GM18511 (cell line): Measurements from ENCODE around the gene AOC3.
"Not testable (repeated sequence)": the region's sequence is repeated elsewhere in the genome, so short reads cannot be mapped to it uniquely, and the experiment has no call there.

Experiments used
- ATAC-seq: cut with Tn5 transposase; IDR thresholded peaks from one replicate; pipeline ENCODE4 v1.9.1; 2021; ENCODE audit warnings: mild to moderate bottlenecking, moderate library complexity; ENCODE audit not compliant: unreplicated experiment

Gene AOC3

DNA sequence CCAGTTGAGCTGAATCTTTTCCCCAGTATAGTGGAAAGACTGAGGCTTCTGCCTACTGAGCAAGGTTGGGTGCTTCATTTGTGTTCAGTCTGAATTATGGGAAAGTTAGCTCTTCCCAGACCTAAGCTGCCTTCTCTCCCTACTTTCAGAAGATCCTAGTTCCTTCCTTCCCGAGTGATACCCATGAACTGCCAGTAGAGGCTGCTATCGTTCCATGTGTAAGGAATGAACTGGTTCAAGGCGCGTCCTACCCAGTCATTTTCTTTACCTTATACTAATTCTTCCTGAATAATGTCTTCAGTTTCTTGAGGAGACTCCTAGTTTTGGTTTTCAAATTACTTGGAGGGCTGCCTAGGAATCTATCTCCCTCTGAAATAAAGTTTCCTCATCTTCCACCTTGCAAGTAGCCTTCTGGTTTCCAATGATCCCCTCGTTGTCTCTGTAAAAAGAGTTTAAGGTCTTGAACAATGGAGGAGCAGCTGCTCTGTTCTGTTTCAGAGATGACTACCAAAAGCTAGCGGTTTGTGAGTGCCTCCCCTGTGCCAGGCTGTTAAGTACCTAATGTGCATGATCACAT, 7.6 kb upstream of the AOC3 start:
- ATAC-seq, result no peak

DNA sequence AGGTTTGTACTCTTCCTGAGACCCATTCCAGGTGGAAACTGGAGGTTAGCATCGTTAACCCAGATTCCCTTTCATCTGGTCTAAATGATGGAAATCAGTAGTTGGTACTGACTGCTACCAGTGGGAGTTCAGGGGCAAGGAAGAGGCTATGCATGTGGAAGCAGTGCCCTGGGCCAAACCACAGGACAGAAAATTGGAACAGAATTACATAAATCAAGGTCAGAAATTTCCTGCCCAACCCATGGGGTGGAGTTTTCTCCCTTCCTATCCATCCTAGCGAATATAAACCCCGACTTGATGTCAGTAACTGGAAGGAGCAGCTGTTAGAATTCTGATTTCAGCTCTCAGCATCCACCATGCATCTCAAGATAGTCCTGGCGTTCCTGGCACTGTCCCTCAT, 6.7 kb upstream of the AOC3 start, which contains the start of gene AOC2:
Gene AOC2, plus strand, starts transcription at position 310 of the 400 bp plus-strand sequence. Its CDS starts 47 bp downstream, at position 357.
- no peak for ATAC-seq

DNA sequence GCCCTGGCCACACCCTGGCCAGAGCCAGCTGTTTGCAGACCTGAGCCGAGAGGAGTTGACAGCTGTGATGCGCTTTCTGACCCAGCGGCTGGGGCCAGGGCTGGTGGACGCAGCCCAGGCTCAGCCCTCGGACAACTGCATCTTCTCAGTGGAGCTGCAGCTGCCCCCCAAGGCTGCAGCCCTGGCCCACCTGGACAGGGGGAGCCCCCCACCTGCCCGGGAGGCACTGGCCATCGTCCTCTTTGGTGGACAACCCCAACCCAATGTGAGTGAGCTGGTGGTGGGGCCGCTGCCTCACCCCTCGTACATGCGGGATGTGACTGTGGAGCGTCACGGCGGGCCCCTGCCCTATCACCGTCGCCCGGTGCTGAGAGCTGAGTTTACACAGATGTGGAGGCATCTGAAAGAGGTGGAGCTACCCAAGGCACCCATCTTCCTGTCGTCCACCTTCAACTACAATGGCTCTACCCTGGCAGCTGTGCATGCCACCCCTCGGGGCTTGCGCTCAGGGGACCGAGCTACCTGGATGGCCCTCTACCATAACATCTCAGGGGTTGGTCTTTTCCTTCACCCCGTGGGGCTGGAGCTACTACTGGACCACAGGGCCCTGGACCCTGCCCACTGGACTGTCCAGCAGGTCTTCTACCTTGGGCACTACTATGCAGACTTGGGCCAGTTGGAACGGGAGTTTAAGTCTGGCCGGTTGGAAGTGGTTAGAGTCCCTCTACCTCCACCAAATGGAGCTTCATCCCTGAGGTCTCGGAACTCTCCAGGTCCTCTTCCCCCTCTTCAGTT, 6.0 kb upstream of the AOC3 start:
- no peak for ATAC-seq

DNA sequence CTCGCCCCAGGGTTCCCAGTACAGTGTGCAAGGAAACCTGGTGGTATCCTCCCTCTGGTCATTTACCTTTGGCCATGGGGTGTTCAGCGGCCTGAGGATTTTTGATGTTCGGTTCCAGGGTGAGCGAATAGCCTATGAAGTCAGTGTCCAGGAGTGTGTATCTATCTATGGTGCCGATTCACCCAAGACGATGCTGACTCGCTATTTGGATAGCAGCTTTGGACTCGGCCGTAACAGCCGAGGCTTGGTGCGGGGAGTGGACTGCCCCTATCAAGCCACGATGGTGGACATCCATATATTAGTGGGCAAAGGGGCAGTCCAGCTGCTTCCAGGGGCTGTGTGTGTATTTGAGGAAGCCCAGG, 5.5 kb upstream of the AOC3 start:
- no peak for ATAC-seq

DNA sequence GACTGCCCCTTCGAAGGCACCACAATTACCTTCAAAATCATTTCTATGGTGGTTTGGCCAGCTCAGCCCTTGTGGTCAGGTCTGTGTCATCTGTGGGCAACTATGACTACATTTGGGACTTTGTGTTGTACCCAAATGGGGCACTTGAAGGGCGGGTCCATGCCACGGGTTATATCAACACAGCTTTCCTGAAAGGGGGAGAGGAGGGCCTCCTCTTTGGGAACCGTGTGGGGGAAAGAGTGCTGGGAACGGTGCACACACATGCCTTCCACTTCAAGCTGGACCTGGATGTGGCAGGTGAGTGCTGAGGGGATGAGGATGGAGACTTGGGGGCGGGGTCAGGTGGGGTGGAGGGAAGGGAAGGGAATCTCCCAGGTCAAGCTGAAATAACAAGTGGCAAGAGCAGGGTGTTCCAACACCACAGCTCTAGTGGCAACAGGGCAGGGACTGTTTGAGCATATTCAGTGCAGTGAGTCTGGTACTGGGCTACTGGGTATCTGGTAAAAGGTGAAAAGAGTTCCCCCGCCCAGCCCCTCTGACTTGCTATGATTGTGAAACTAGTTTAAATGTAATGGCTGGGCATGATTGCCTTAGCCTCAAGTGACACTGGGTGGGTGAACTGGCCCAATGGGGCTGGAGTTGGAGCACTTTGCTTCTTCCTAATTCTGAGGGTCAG, 4.9 kb upstream of the AOC3 start:
- ATAC-seq, result no peak

DNA sequence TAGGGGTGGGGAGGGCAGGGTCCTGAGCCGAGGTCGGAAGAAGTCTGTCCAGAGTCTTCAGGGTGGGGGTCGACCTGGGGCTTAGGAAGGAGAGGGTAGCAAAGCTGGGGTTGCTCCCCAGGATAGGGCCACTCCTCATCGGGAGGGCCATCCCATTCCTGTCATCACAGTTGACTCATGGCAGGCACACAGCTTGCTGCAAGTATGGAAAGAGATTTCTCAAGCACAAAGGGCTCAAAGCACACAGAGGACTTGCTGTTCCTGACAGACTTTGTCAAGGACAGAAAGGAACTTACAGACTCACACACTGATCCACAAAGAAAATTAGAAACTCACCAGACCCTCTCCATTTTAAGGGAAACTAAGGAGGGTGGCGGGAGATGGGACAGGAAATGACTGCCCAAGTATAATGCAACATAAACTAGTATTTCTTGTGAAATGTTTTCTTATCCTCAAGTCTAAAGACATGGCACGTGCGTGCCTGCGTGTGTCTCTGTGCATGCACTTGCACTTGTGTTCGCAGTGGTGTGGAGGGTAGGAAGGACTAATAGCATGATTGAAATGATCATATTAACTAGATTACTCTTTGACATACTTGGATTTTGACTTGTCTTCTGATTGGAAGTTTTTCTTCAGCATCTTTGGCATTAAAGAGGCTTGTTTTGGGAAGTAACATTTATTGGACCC, 4.3 kb upstream of the AOC3 start:
- ATAC-seq, result no peak

DNA sequence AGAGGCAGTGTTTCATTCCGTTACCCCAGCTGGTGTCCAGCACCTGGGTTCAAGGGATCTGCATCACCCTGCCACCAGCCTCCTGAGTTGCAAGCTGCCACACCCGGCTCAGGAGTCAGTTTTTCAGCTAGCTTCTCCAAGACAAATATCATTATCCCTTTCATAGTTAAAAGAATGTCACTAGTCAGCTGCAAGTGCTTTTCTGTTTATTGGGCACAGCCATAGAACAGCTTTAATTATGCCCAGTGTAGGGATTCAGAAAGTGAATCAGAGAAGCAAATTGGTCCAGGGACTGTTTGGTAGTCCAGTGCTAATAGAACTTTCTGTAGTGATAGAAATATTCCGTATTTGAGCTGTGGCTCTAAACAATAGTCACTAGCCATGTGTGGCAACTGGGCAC, 2.9 kb upstream of the AOC3 start:
- no peak for ATAC-seq

DNA sequence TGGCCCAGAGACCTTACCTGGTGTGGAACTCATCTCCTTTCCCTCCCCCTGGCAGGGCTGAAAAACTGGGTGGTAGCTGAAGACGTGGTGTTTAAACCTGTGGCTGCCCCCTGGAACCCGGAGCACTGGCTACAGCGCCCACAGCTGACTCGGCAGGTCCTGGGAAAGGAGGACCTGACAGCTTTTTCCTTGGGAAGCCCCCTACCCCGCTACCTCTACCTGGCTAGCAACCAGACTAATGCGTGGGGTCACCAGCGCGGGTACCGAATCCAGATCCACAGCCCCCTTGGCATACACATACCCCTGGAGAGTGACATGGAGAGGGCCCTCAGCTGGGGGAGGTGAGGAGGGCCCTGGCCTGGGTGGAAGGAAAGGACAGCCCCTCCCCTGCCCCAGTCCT, 2.0 kb upstream of the AOC3 start:
- no peak for ATAC-seq

DNA sequence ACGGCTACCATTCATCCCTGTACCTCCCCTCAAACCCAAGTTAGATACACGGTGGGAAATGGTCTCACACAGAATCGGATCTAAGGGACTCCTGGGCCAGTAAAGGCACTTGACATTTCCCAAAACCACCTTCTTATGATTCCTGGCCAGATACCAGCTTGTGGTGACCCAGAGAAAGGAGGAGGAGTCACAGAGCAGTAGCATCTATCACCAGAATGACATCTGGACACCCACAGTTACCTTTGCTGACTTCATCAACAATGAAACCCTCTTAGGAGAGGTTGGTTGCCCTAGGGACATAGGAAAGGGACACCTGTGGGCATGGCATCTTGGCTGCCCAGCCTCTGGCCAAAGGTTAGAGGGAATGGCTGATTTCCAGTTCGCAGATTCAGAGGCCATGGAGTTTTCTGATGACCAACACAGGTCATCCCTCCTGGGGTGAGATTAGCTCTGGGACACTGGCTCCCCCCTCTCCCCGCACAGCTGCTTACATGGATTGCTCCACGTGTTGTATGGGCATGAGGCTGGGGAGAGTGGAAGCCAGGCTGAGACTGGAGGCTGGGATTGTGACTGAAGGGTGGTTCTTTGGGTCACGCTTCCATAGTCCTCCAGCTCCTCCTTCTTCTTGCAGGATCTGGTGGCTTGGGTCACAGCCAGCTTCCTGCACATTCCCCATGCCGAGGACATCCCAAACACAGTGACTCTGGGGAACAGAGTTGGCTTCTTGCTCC, 1.4 kb upstream of the AOC3 start:
- no peak for ATAC-seq

DNA sequence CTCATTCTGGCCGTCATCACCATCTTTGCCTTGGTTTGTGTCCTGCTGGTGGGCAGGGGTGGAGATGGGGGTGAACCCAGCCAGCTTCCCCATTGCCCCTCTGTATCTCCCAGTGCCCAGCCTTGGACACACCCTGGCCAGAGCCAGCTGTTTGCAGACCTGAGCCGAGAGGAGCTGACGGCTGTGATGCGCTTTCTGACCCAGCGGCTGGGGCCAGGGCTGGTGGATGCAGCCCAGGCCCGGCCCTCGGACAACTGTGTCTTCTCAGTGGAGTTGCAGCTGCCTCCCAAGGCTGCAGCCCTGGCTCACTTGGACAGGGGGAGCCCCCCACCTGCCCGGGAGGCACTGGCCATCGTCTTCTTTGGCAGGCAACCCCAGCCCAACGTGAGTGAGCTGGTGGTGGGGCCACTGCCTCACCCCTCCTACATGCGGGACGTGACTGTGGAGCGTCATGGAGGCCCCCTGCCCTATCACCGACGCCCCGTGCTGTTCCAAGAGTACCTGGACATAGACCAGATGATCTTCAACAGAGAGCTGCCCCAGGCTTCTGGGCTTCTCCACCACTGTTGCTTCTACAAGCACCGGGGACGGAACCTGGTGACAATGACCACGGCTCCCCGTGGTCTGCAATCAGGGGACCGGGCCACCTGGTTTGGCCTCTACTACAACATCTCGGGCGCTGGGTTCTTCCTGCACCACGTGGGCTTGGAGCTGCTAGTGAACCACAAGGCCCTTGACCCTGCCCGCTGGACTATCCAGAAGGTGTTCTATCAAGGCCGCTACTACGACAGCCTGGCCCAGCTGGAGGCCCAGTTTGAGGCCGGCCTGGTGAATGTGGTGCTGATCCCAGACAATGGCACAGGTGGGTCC, 607 bp downstream of the AOC3 start:
- ATAC-seq, result not testable (repeated sequence)

DNA sequence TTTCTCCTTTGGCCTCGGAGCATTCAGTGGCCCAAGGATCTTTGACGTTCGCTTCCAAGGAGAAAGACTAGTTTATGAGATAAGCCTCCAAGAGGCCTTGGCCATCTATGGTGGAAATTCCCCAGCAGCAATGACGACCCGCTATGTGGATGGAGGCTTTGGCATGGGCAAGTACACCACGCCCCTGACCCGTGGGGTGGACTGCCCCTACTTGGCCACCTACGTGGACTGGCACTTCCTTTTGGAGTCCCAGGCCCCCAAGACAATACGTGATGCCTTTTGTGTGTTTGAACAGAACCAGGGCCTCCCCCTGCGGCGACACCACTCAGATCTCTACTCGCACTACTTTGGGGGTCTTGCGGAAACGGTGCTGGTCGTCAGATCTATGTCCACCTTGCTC, 1.4 kb downstream of the AOC3 start:
- ATAC-seq, result no peak

DNA sequence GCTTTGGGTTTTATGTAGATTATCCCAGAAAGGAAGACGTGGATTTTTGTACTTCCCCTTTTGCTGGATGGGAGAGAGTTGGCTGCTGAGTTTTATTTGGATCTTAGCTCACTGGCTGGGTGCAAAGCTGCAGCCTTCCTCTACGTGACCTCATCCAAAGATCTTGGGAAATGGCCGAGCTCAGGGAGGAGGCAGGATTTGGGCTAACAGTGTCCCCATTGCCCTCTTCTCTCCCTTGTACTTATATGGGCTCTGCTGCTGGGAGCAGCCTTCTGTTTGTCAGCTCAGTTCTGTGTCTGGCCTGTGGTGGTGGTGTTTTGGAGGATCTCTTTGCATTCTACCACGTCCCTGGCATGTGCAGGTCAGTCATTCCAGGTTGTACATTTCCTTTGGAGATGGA, 2.0 kb downstream of the AOC3 start:
- no peak for ATAC-seq

DNA sequence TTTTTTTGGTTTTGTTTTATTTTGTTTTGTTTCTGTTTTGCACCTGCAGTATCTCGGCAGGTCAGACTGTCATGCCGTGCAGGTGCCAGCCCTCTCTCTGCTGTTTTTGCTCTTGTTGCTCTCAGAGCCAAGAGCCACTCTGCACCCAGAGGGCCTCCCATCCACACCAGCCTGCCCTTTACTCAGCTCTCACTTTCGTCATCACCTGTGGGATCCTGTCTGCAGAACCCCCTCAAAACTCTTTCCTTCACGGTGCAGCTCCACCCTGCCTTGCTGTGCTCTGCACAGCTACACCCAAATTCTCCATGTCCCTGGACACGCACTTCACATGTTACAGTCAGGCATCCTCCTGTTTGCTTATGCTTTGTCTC, 2.6 kb downstream of the AOC3 start:
- no peak for ATAC-seq

DNA sequence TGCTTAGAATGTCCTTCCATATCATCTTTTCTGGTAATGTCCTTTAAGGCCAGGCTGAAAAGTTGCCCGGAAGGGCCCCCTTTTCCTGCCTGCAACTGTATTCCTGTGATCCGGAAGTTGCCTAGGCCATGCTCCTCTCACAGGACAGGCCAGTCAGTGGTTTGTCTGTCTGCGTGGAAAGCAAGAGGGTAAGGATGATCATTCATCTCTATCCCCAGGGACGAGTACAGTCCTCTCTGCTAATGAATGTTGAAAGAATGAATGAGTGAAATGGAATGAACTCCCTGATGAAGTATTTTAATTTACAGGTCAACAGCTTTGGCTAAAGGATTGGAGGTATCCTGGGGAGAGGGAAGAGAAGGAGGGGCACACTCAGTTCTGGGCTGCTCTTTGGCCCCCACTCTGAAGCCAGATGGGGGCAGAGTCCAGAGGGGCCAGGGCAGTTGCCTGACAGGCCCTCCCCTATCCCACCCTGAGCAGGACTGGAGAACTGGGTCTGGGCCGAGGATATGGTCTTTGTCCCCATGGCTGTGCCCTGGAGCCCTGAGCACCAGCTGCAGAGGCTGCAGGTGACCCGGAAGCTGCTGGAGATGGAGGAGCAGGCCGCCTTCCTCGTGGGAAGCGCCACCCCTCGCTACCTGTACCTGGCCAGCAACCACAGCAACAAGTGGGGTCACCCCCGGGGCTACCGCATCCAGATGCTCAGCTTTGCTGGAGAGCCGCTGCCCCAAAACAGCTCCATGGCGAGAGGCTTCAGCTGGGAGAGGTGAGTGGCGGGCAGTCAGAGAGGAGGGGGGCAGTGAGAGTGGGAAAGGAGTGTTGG, 3.2 kb downstream of the AOC3 start:
- ATAC-seq, result no peak

DNA sequence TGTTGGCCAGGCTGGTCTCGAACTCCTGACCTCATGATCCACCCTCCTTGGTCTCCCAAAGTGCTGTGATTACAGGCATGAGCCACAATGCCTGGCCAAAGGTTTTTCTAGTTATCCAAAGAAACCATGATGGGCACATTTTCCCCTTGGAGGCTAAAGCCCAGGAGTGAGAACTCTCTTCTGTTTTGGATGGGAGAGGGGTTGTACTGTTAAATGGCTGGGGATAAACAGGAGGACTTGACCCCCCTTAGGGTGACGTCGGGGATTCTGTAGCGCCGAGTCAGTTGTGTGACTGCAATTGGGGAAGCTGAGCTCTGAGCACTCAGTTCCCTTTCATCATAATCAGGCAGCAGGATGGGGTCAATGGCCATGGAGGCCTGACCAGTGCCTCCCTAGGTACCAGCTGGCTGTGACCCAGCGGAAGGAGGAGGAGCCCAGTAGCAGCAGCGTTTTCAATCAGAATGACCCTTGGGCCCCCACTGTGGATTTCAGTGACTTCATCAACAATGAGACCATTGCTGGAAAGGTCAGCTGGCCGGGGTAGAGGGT, 4.1 kb downstream of the AOC3 start:
- no peak for ATAC-seq

DNA sequence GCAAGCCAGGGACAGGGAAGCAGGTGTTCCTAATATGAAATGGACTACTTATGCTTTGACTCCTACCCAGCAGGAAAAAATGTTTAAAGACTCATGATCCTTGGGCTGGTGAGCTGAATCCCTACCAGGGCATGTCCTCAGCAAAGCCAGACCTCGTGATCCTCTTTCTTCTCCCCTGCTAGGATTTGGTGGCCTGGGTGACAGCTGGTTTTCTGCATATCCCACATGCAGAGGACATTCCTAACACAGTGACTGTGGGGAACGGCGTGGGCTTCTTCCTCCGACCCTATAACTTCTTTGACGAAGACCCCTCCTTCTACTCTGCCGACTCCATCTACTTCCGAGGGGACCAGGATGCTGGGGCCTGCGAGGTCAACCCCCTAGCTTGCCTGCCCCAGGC, 5.1 kb downstream of the AOC3 start:
- ATAC-seq, result not testable (repeated sequence)

DNA sequence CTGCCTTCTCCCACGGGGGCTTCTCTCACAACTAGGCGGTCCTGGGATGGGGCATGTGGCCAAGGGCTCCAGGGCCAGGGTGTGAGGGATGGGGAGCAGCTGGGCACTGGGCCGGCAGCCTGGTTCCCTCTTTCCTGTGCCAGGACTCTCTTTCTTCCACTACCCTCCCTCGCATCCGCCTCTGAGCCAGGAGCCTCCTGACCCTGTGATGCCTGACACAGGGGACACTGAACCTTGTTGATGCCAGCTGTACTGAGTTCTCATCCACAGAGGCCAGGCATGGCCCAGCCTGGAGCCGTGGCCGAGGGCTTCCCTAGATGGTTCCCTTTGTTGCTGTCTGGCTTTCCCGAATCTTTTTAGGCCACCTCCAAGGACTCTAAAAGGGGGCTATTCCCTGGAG, 5.5 kb downstream of the AOC3 start:
- ATAC-seq, result not testable (repeated sequence)

DNA sequence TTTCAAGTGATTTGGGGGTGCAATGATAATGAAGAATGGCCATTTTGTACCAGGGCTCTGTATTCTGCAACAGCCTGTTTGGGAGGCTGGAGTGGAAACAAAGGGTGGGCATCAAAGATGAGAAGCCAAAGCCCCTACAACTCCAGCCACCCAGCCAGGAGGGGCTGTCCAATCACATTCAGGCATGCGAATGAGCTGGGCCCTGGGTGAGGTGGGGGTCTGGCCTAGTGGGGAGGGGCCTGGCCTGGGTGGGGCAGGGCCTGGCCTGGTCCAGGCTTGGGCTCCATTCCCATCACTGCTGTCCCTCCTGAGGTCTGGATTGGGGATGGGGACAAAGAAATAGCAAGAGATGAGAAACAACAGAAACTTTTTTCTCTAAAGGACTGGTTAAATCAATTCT, 6.4 kb downstream of the AOC3 start:
- ATAC-seq, result no peak

DNA sequence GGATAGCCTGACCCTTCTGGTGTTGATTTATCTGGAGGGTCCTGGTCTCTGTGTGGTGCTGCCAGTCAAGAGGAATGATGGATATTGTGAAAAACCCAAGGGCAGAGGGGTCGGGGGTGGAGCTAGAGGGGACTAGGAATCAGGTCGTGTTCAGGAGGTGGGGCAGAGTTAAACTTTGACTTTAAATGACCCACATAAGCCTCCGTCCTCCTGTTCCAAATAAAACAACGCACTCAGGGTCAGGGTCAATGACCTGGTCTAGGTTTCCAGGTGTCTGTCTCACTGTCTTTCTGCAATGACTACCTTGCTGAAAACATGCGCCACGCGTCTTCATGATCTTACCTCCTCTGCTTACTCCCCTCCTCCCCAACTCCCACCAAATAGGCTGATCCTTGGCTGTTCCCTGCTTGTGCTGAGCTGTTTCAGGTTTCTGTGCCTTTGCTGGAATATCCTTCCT, 14.7 kb downstream of the AOC3 start:
- no peak for ATAC-seq
